HCT116 (cell line): ENCODE measurements around the gene E2F1. TPM values are rescaled to one million over a fixed set of nuclear protein-coding genes. Genes with fewer than 3 reads are reported as not detected.
A peak's percentile ranks its signal among the peaks of the same experiment; 100 is the strongest.

Experiments
- ATAC-seq: fragments of 200-7000 bp; cut with Tn5 transposase; 2 replicates; pipeline ENCODE4 v1.9.1; 2020; ENCODE audit warnings: mild to moderate bottlenecking, moderate library complexity
- BruUV-seq: library from RNA; stranded (reverse); fragments of 400-500 nt; replicated peaks from 2 replicates; lab custom pipeline; 2021; lab: Mats Ljungman, UMichigan
- CTCF ChIA-PET: fragments of 300-600 bp; sonication (Branson Sonifier 250); formaldehyde crosslinking; loops from one replicate; lab custom pipeline; 2021; ENCODE audit warnings: antibody characterized with exemption; lab: Charles Lee
- POLR2A ChIA-PET: fragments of 300-600, 350-600 bp; sonication (Branson Sonifier 250); formaldehyde crosslinking; loops from one replicate; lab custom pipeline; 2021; ENCODE audit warnings: antibody characterized with exemption; lab: Charles Lee
- RAD21 ChIA-PET, 2 experiments: fragments of 300-600 bp; sonication (Branson Sonifier 250); formaldehyde crosslinking; loops; one replicate each; lab custom pipeline; 2023; ENCODE audit warnings: low total read pairs in 2 of 2; ENCODE audit not compliant: uncharacterized antibody in 2 of 2, unreplicated experiment in 2 of 2, low non-redundant PET in 1 of 2; lab: Charles Lee
- DNase-seq: peaks from one replicate; pipeline ENCODE4 v3.0.0-alpha.2; 2010; ENCODE audit warnings: low read depth, low spot score
- H2AFZ ChIP-seq: fragments of 200-600 bp; shearing (Covaris generic), sonication (generic); 2 replicates; pipeline ENCODE4 v1.6.1; 2017; ENCODE audit warnings: low read depth, mixed run types, mixed read lengths, antibody characterized with exemption, low read length; ENCODE audit not compliant: poor library complexity, severe bottlenecking
- H3K27ac ChIP-seq: 2 replicates; pipeline ENCODE4 v1.5.1; 2012; ENCODE audit warnings: low read depth, low read length
- H3K27me3 ChIP-seq: fragments of 200-600 bp; sonication (generic); 2 replicates; pipeline ENCODE4 v1.6.1; 2016; ENCODE audit warnings: mixed run types, low read length, mixed read lengths; ENCODE audit not compliant: insufficient read depth
- H3K36me3 ChIP-seq, 2 experiments: fragments of 200-500 bp in 1 of 2; fragments of 200-600 bp in 1 of 2; sonication (Bioruptor generic) in 1 of 2; sonication (generic) in 1 of 2; 2 replicates each; pipeline versions ENCODE4 v1.5.1 to v1.6.1; 2014 to 2016; ENCODE audit warnings: low read length in 2 of 2, inconsistent platforms in 1 of 2, mixed read lengths in 1 of 2, mixed run types in 1 of 2; ENCODE audit not compliant: insufficient read depth in 2 of 2, control insufficient read depth in 1 of 2
- H3K4me1 ChIP-seq, 2 experiments: fragments of 200-600 bp in 1 of 2; sonication (generic) in 1 of 2; 2 replicates each; pipeline versions ENCODE4 v1.5.1 to v1.6.1; 2012 to 2017; ENCODE audit warnings: low read length in 2 of 2, inconsistent platforms in 1 of 2, mild to moderate bottlenecking in 1 of 2, mixed read lengths in 1 of 2, mixed run types in 1 of 2, moderate library complexity in 1 of 2; ENCODE audit not compliant: insufficient read depth in 2 of 2, control insufficient read depth in 1 of 2
- H3K4me2 ChIP-seq: fragments of 200-600 bp; sonication (generic); 2 replicates; pipeline ENCODE4 v1.6.1; 2017; ENCODE audit warnings: mixed run types, low read length, mixed read lengths
- H3K4me3 ChIP-seq, 2 experiments: fragments of 200-600 bp in 1 of 2; sonication (generic) in 1 of 2; replicated peaks in 1 of 2; 2 replicates each; pipeline ENCODE4 v1.5.1; 2011 to 2016; ENCODE audit warnings: low read length in 2 of 2, control low read depth in 1 of 2, low read depth in 1 of 2, mild to moderate bottlenecking in 1 of 2, mixed read lengths in 1 of 2, mixed run types in 1 of 2
- H3K79me2 ChIP-seq: fragments of 200-600 bp; sonication (generic); 2 replicates; pipeline ENCODE4 v1.6.1; 2017; ENCODE audit warnings: mild to moderate bottlenecking, mixed run types, low read length, moderate library complexity, mixed read lengths; ENCODE audit not compliant: insufficient read depth
- H3K9ac ChIP-seq: fragments of 200-600 bp; sonication (generic); 2 replicates; pipeline ENCODE4 v1.6.1; 2016; ENCODE audit warnings: low read length, mixed read lengths
- H3K9me2 ChIP-seq: fragments of 200-600 bp; sonication (generic), shearing (Covaris generic); 2 replicates; pipeline ENCODE4 v1.6.1; 2017; ENCODE audit warnings: mixed run types, mild to moderate bottlenecking, moderate library complexity; ENCODE audit not compliant: insufficient read depth
- H3K9me3 ChIP-seq, 2 experiments: fragments of 200-500 bp in 1 of 2; fragments of 200-600 bp in 1 of 2; sonication (Bioruptor generic) in 1 of 2; sonication (generic) in 1 of 2; 2 replicates each; pipeline ENCODE4 v1.6.1; 2014 to 2017; ENCODE audit warnings: low read length in 2 of 2, mixed read lengths in 2 of 2, inconsistent platforms in 1 of 2, low read depth in 1 of 2, mild to moderate bottlenecking in 1 of 2, mixed run types in 1 of 2, moderate library complexity in 1 of 2; ENCODE audit not compliant: control insufficient read depth in 1 of 2, insufficient read depth in 1 of 2
- H4K20me1 ChIP-seq: fragments of 200-600 bp; sonication (generic), shearing (Covaris generic); 2 replicates; pipeline ENCODE4 v1.6.1; 2017; ENCODE audit warnings: mixed run types, mild to moderate bottlenecking, moderate library complexity; ENCODE audit not compliant: insufficient read depth
- ATF3 ChIP-seq: IDR thresholded peaks from 2 replicates; pipeline ENCODE4 v1.6.1; 2012
- CBX3 ChIP-seq: IDR thresholded peaks from 2 replicates; pipeline ENCODE4 v1.6.1; 2012; ENCODE audit warnings: low read depth
- ELF1 ChIP-seq: IDR thresholded peaks from 2 replicates; pipeline ENCODE4 v1.6.1; 2012; ENCODE audit warnings: low read depth, borderline replicate concordance
- EZH2 ChIP-seq: fragments of 200-600 bp; sonication (generic); IDR thresholded peaks from 2 replicates; pipeline ENCODE4 v1.6.1; 2017; ENCODE audit warnings: antibody characterized with exemption, mixed run types
- EZH2phosphoT487 ChIP-seq: fragments of 200-600 bp; IDR thresholded peaks from 2 replicates; pipeline ENCODE4 v1.6.1; 2018; ENCODE audit warnings: antibody characterized with exemption, borderline replicate concordance
- MAX ChIP-seq: IDR thresholded peaks from 2 replicates; pipeline ENCODE4 v1.6.1; 2012
- RAD21 ChIP-seq: IDR thresholded peaks from 2 replicates; pipeline ENCODE4 v1.6.1; 2012; ENCODE audit warnings: low read depth, mild to moderate bottlenecking
- SIN3A ChIP-seq: IDR thresholded peaks from 2 replicates; pipeline ENCODE4 v1.6.1; 2012; ENCODE audit warnings: low read depth
- SP1 ChIP-seq: IDR thresholded peaks from 2 replicates; pipeline ENCODE4 v1.6.1; 2012; ENCODE audit warnings: low read depth
- SRF ChIP-seq: IDR thresholded peaks from 2 replicates; pipeline ENCODE4 v1.6.1; 2012; ENCODE audit warnings: low read depth
- ZFX ChIP-seq: fragments of 450-650 bp; IDR thresholded peaks from 2 replicates; pipeline ENCODE4 v1.6.1; 2017
- ZNF274 ChIP-seq: fragments of 200-500 bp; sonication (Bioruptor generic); IDR thresholded peaks from 2 replicates; pipeline ENCODE4 v1.6.1; 2014; ENCODE audit warnings: mild to moderate bottlenecking, low read depth, low read length, inconsistent platforms
- intact Hi-C: fragments of 100-400 bp; cut with micrococcal nuclease; formaldehyde crosslinking; loops from 2 replicates; pipeline ENCODE4 v1.10.0; 2022
- total RNA-seq: library from RNA; stranded (reverse); gene quantifications from one replicate; pipeline ENCODE4 v1.2.1, GENCODE V29; 2021; ENCODE audit not compliant: unreplicated experiment
- TF ChIP-seq, protein P1 (sequence below): IDR thresholded peaks from 2 replicates; pipeline ENCODE4 v1.6.1; 2011; ENCODE audit warnings: mild to moderate bottlenecking, low read length, moderate library complexity; ENCODE audit not compliant: insufficient replicate concordance; ENCODE audit errors: extremely low read depth

The E2F1 gene
- total RNA-seq, 1 experiment from 2014 or later: 30.9 TPM

DNA sequence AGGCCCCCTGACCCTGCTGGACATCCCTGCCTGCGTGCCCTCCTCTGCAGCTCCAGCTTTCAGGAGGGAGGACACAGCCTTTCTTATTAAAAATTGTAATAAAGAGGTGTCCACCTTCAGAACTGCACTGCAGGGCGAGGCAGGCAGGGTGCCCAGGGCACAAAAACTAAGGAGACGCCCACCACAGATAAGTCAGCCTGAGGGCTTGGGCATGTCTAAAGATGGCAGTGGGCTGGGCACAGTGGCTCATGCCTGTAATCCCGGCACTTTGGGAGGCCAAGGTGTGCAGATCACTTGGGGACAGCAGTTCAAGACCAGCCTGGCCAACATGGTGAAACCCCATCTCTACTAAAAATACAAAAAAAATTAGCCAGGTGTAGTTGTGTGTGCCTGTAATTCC lies 31.0 kb downstream of the E2F1 start:
- H4K20me1 ChIP-seq: no peaks in the 10 kb centered on the region
- H3K9me3 ChIP-seq: no peaks in the 10 kb centered on the region
- ChIA-PET POLR2A (no interaction called here), CTCF (no interaction called here), RAD21 (no interaction called here)
- H3K27me3 ChIP-seq: no peaks in the 10 kb centered on the region
- no peak overlapping the region for H3K9ac ChIP-seq
- no peak overlapping the region for H3K27ac ChIP-seq
- H3K36me3 ChIP-seq: peaks cover 0 to 3% of the 10 kb centered on the region in 2 experiments; a peak in 1 of 4 replicates
- H3K9me2 ChIP-seq: no peaks in the 10 kb centered on the region
- H2AFZ ChIP-seq: no peak overlapping the region
- H3K4me2 ChIP-seq: no peak overlapping the region
- ATAC-seq (no peak), DNase-seq (no peak)
- TF ChIP-seq ATF3 (no peak), EZH2 (no peak)
- TF ChIP-seq, protein P1, sequence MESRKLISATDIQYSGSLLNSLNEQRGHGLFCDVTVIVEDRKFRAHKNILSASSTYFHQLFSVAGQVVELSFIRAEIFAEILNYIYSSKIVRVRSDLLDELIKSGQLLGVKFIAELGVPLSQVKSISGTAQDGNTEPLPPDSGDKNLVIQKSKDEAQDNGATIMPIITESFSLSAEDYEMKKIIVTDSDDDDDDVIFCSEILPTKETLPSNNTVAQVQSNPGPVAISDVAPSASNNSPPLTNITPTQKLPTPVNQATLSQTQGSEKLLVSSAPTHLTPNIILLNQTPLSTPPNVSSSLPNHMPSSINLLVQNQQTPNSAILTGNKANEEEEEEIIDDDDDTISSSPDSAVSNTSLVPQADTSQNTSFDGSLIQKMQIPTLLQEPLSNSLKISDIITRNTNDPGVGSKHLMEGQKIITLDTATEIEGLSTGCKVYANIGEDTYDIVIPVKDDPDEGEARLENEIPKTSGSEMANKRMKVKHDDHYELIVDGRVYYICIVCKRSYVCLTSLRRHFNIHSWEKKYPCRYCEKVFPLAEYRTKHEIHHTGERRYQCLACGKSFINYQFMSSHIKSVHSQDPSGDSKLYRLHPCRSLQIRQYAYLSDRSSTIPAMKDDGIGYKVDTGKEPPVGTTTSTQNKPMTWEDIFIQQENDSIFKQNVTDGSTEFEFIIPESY: no peak
- H3K4me1 ChIP-seq: peaks cover 0 to 16% of the 10 kb centered on the region in 2 experiments; a peak in 1 of 4 replicates
- no peaks in the 10 kb centered on the region for H3K79me2 ChIP-seq
- no TSS peak for BruUV-seq
- intact Hi-C loops: loop anchor here (10.0 kb wide), 1 partner anchor 470 kb away; no protein-coding TSS in a partner anchor
- H3K4me3 ChIP-seq: no peak overlapping the region

GRCh38 chr20:33654680-33655161 lies 31.5 kb downstream of the E2F1 start:
- no peaks in the 10 kb centered on the region for H3K9me3 ChIP-seq
- BruUV-seq: no TSS peak
- ChIA-PET POLR2A (no interaction called here), CTCF (interaction anchor here (2.1 kb wide), 1 partner anchor 9 kb away, joined by 13 read pairs; no protein-coding TSS in a partner anchor), RAD21 (no interaction called here)
- no peaks in the 10 kb centered on the region for H3K27me3 ChIP-seq
- H2AFZ ChIP-seq: no peak overlapping the region
- peaks cover 0 to 3% of the 10 kb centered on the region in 2 experiments; a peak in 1 of 4 replicates for H3K36me3 ChIP-seq
- H3K79me2 ChIP-seq: no peaks in the 10 kb centered on the region
- H3K9ac ChIP-seq: no peak overlapping the region
- H3K9me2 ChIP-seq: no peaks in the 10 kb centered on the region
- DNase-seq: no peak
- ATAC-seq: peak; percentile 3; the same call in 1 of the 2 replicates
- no peaks in the 10 kb centered on the region for H4K20me1 ChIP-seq
- no peak overlapping the region for H3K4me3 ChIP-seq
- H3K27ac ChIP-seq: no peak overlapping the region
- H3K4me1 ChIP-seq: peaks cover 0 to 16% of the 10 kb centered on the region in 2 experiments; a peak in 1 of 4 replicates
- no peak overlapping the region for H3K4me2 ChIP-seq
- intact Hi-C loops: loop anchor here (5.0 to 10.0 kb wide), 2 partner anchors 137 to 470 kb away; no protein-coding TSS in a partner anchor
- TF ChIP-seq RAD21 (no peak), SIN3A (no peak), EZH2phosphoT487 (no peak), CBX3 (no peak), ATF3 (no peak), ZNF274 (no peak), ELF1 (no peak), ZFX (no peak), SRF (no peak), EZH2 (no peak), SP1 (no peak), MAX (no peak)
- TF ChIP-seq, protein P1: no peak
